ENCODE measurements around the gene ADAT3. TPM values are rescaled to one million over a fixed set of nuclear protein-coding genes. Genes with fewer than 3 reads are reported as not detected.

The ADAT3 gene
- total and polyA plus RNA-seq, 7 donors, result 0.33 to 17.4 (median 6.2) TPM

- no peak for DNase-seq
- 96 to 97% methylated on average over 16 of the region's 16 CpGs for WGBS, 2 donors
- Histone ChIP-seq H3K9me3 (no peaks in the 10 kb centered on the region), H3K4me3 (no peak overlapping the region), H3K27ac (no peak overlapping the region), H3K27me3 (no peaks in the 10 kb centered on the region), H3K36me3 (peaks cover 0 to 13% (median 4%) of the 10 kb centered on the region in 4 donors), H3K4me1 (peaks cover 0 to 4% (median 0%) of the 10 kb centered on the region in 4 donors)
- intact Hi-C loops (cut with DNase I), result no loop called here
- TF ChIP-seq POLR2A (IDR thresholded peaks at IDR 0.05), result no peak
- TF ChIP-seq POLR2AphosphoS5 (IDR thresholded peaks at IDR 0.05), result no peak
- no peak for TF ChIP-seq CTCF (IDR thresholded peaks at IDR 0.05)
- TF ChIP-seq EP300 (IDR thresholded peaks at IDR 0.05), result no peak
Measured at GRCh38 chr19:1950640-1951039, 45.4 kb downstream of the ADAT3 start.

GRCh38 chr19:1952635-1953034, 47.4 kb downstream of the ADAT3 start:
- H3K27ac ChIP-seq, result no peak overlapping the region
- no peaks in the 10 kb centered on the region for H3K27me3 ChIP-seq
- peaks cover 0 to 13% (median 4%) of the 10 kb centered on the region in 4 donors for H3K36me3 ChIP-seq
- WGBS, 2 donors, result 93% methylated on average over 21 of the region's 21 CpGs
- no peak for DNase-seq
- no peak for TF ChIP-seq POLR2AphosphoS5 (IDR thresholded peaks at IDR 0.05)
- TF ChIP-seq POLR2A (IDR thresholded peaks at IDR 0.05), result no peak
- TF ChIP-seq EP300 (IDR thresholded peaks at IDR 0.05), result no peak
- TF ChIP-seq CTCF (IDR thresholded peaks at IDR 0.05), result no peak
- H3K4me1 ChIP-seq, result peaks cover 0 to 13% (median 8%) of the 10 kb centered on the region in 4 donors
- H3K9me3 ChIP-seq, result no peaks in the 10 kb centered on the region
- H3K4me3 ChIP-seq, result no peak overlapping the region
- intact Hi-C loops (cut with DNase I), result no loop called here

DNA sequence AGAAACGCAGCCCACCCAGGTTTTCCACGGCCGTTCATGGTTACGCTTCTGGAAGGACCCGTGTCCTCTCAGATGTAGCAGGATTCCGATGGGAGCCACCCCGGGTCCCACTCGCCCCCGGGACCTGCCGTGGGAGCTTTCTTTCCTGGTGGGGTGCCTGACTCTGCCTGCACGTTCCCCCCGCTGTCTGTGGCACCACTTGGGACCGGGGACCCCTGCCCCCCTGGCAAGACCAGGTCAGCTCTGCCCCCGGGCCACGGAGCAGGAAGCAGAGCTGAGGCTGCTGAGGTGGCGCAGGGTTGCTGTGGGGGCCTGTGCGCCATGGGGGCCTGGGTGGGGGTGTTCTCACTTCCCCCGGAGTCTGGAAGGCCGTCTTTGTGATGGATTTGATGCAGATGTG, 47.8 kb downstream of the ADAT3 start:
- TF ChIP-seq POLR2A (IDR thresholded peaks at IDR 0.05), result no peak
- TF ChIP-seq EP300 (IDR thresholded peaks at IDR 0.05), result no peak
- TF ChIP-seq POLR2AphosphoS5 (IDR thresholded peaks at IDR 0.05), result no peak
- DNase-seq, result no peak
- H3K4me3 ChIP-seq, result no peak overlapping the region
- H3K4me1 ChIP-seq, result peaks cover 0 to 17% (median 10%) of the 10 kb centered on the region in 4 donors
- H3K27ac ChIP-seq, result no peak overlapping the region
- H3K9me3 ChIP-seq, result no peaks in the 10 kb centered on the region
- H3K36me3 ChIP-seq, result peaks cover 0 to 13% (median 4%) of the 10 kb centered on the region in 4 donors
- whole genome bisulfite sequencing, 2 donors, result 93 to 94% methylated on average over 19 of the region's 19 CpGs
- intact Hi-C loops (cut with DNase I), result no loop called here
- no peaks in the 10 kb centered on the region for H3K27me3 ChIP-seq

DNA sequence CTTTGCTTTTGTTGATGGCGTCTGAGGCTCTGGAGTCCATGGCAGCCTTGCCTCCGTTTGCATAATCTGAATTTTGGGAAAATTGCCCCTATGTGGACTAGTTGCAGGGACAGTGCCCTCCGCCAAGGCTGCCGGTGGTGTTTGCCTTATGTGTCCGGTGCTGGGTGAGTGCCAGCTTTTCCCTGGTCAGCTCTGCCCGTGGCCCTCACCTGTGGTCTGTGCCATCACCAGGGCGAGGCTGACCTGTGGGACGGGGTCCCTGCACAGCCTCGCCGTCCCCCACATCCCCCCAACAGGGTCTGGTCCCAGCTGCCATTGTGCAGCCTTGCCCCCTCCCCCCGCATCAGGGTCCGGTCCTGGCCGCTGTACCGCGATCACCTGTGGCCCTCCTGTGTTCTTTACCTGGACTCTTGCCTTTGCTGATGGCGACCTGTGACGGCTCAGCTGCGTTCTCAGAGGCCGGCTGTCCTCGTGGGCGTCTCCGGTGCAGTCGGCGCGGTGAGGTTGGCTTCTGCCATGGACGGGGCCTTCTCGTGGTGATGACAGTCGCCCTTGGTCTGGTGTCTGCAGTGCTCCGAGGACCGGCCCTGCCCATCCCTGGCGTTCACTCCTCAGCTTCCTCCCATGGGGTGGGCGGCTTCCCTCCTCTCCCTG, 48.4 kb downstream of the ADAT3 start:
- TF ChIP-seq EP300 (IDR thresholded peaks at IDR 0.05), result no peak
- Histone ChIP-seq H3K9me3 (no peaks in the 10 kb centered on the region), H3K36me3 (peaks cover 0 to 13% (median 4%) of the 10 kb centered on the region in 4 donors), H3K27ac (no peak overlapping the region), H3K27me3 (no peaks in the 10 kb centered on the region), H3K4me3 (no peak overlapping the region), H3K4me1 (peaks cover 0 to 19% (median 11%) of the 10 kb centered on the region in 4 donors)
- DNase-seq, result no peak
- intact Hi-C loops (cut with DNase I), result no loop called here
- 92 to 94% methylated on average over 32 of the region's 32 CpGs for WGBS, 2 donors

- peaks cover 0 to 19% (median 11%) of the 10 kb centered on the region in 4 donors for H3K4me1 ChIP-seq
- DNase-seq, result no peak
- peaks cover 0 to 13% (median 4%) of the 10 kb centered on the region in 4 donors for H3K36me3 ChIP-seq
- 95% methylated on average over 15 of the region's 15 CpGs for WGBS, 2 donors
- no peak overlapping the region for H3K4me3 ChIP-seq
- TF ChIP-seq POLR2A (IDR thresholded peaks at IDR 0.05), result no peak
- no peak for TF ChIP-seq EP300 (IDR thresholded peaks at IDR 0.05)
- TF ChIP-seq CTCF (IDR thresholded peaks at IDR 0.05), result no peak
- no peak for TF ChIP-seq POLR2AphosphoS5 (IDR thresholded peaks at IDR 0.05)
- H3K9me3 ChIP-seq, result no peaks in the 10 kb centered on the region
- no peaks in the 10 kb centered on the region for H3K27me3 ChIP-seq
- intact Hi-C loops (cut with DNase I), result no loop called here
- no peak overlapping the region for H3K27ac ChIP-seq
Measured at GRCh38 chr19:1954532-1954933, 49.3 kb downstream of the ADAT3 start.

Data from sigmoid colon (tissue), 7 donors.